ENCODE measurements around the gene KRTAP10-9.

KRTAP10-9 gene

DNA sequence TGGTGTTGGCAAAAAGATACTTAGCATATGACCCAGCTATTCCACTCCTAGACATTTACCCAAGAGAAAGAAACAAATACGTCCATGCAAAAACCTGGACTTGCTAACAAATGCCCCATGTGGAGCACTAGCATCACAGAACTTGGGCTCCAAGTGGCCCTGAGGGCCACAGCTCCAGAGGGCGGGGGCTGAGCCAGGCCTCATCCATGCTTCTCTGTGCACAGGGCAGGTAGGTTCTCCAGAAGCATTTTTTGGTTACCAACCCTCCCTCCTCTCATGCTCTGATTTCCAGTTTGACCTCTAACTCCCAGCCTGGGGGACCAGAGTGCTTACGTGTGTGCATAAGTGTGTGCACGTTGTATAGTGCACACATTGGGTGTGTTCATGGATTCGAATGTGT, 37.8 kb downstream of the KRTAP10-9 start:
- Histone ChIP-seq H3K36me3 (ENCODE audit: control insufficient read depth, insufficient read depth, low read length) (no peaks in the 10 kb centered on the region), H3K9me3 (ENCODE audit: control insufficient read depth, low read length) (no peaks in the 10 kb centered on the region), H3K27ac (ENCODE audit: insufficient read depth, low read length, poor library complexity, severe bottlenecking) (no peak overlapping the region), H3K4me3 (ENCODE audit: insufficient read depth, low read depth, low read length, poor library complexity, severe bottlenecking) (no peak overlapping the region), H3K27me3 (replicated peaks; ENCODE audit: control insufficient read depth, insufficient read depth, low read length, poor library complexity, severe bottlenecking) (no peaks in the 10 kb centered on the region), H3K4me1 (ENCODE audit: control insufficient read depth, insufficient read depth, low read length, poor library complexity, severe bottlenecking) (peaks cover 1% of the 10 kb centered on the region)
- DNase-seq: no peak

DNA sequence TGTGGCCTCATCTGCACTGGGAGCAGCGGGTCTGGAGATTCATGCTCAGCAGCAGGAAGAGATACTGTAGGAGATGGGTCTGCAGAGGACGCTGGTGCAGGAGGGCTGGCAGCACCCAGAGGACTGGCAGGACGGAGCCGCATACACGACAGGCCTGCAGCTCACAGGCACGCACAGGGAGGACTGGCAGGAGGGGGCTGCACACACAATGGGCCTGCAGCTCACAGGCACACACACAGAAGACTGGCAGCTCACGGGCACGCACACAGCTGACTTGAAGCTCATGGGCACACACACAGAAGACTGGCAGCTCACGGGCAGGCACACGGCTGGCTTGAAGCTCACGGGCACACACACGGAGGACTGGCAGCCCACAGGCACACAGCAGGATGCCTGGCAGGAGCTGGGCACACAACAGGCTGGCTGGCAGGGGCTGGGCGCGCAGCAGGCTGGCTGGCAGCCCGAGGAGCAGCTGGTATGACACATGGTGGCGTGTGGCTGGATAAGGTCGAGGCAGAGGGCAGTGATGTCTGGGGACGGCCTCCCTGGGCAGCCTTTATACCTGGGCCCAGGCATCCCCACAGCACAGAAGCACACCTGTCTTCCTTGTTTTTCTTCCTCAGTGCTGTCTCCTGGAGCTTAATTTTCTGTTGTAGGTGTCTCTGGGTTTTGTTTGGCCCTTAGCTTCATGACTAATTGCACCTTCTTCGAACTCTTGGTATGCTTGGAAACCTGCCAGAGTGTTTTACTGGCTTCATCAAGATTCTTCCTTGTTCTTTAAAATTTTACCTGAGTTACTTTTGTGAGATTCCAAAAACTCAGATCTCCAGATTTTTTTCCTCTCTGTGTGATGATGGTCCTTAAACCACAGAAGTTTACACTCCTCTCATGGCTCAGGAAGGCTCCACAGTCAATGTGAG, 39.8 kb downstream of the KRTAP10-9 start, which contains the start of gene KRTAP12-2:
TSS of gene KRTAP12-2 (minus strand) at position 527 of the 920 bp plus-strand sequence. CDS start at position 486, 41 bp downstream.
- H3K9me3 ChIP-seq (ENCODE audit: control insufficient read depth, low read length): peaks cover 4% of the 10 kb centered on the region
- H3K4me1 ChIP-seq (ENCODE audit: control insufficient read depth, insufficient read depth, low read length, poor library complexity, severe bottlenecking): no peaks in the 10 kb centered on the region
- no peaks in the 10 kb centered on the region for H3K27me3 ChIP-seq (replicated peaks; ENCODE audit: control insufficient read depth, insufficient read depth, low read length, poor library complexity, severe bottlenecking)
- no peak within 1 kb of the TSS for H3K27ac ChIP-seq (ENCODE audit: insufficient read depth, low read length, poor library complexity, severe bottlenecking)
- DNase-seq: no peak
- no peak within 1 kb of the TSS for H3K4me3 ChIP-seq (ENCODE audit: insufficient read depth, low read depth, low read length, poor library complexity, severe bottlenecking)
- H3K36me3 ChIP-seq (ENCODE audit: control insufficient read depth, insufficient read depth, low read length): no peaks in the 10 kb centered on the region

DNA sequence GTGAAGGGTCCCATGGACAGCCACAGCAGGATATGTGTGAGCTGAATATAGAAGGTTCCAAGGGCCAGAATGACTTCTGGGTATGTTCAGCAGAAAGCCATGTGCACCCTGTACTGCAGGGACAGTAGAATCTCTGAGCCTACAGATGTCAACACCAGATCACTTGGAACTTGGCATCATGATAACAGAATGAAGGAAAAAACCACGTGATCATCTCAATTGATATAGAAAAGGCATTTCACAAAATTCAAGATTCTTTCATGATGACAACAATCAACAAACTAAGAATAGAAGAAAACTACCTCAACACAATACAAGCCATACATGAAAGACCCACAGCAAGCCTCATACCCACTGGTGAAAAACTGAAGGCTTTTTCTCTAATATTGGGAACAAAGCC, 40.7 kb downstream of the KRTAP10-9 start:
- H3K27me3 ChIP-seq (replicated peaks; ENCODE audit: control insufficient read depth, insufficient read depth, low read length, poor library complexity, severe bottlenecking): no peaks in the 10 kb centered on the region
- no peaks in the 10 kb centered on the region for H3K36me3 ChIP-seq (ENCODE audit: control insufficient read depth, insufficient read depth, low read length)
- H3K9me3 ChIP-seq (ENCODE audit: control insufficient read depth, low read length): peaks cover 6% of the 10 kb centered on the region
- no peak for DNase-seq
- H3K4me1 ChIP-seq (ENCODE audit: control insufficient read depth, insufficient read depth, low read length, poor library complexity, severe bottlenecking): no peaks in the 10 kb centered on the region
- H3K4me3 ChIP-seq (ENCODE audit: insufficient read depth, low read depth, low read length, poor library complexity, severe bottlenecking): no peak overlapping the region
- H3K27ac ChIP-seq (ENCODE audit: insufficient read depth, low read length, poor library complexity, severe bottlenecking): no peak overlapping the region

DNA sequence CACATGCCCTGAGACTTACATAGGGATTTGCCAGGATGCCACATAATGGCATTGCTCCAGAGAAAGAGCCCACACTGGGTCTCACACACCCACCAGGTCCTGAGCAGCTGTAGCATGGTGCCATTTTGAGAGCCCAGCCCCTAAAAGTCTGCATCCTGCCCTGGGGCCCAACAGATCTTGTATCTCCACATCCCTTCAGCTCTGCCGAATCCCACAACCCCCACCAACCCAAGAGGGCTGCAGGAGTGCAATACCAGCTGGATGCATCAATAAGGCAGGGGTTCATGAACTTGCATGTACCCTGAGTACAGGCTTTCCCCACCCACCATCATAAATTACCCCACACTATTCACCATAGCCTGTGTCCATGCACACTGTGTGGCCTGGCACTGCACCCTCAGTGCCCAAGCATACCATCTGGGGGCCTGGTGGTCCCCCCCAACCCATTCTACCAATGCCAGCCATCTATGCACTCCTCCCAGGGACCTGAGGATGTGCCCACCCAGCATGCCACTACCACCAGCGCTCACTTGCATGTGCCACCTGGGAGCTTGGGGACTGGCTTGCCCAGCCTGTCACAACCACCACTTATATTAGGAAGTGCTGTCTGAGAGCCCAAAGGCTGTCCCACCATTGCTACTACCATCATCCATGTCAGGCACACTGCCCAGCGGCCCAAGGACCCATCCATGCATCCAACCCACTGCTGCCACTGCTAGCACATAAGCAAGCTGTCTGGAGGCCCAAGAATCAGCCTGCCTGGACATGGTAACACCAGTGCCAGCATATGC, 43.9 kb downstream of the KRTAP10-9 start:
- Histone ChIP-seq H3K4me1 (ENCODE audit: control insufficient read depth, insufficient read depth, low read length, poor library complexity, severe bottlenecking) (no peaks in the 10 kb centered on the region), H3K4me3 (ENCODE audit: insufficient read depth, low read depth, low read length, poor library complexity, severe bottlenecking) (no peak overlapping the region), H3K27ac (ENCODE audit: insufficient read depth, low read length, poor library complexity, severe bottlenecking) (no peak overlapping the region), H3K27me3 (replicated peaks; ENCODE audit: control insufficient read depth, insufficient read depth, low read length, poor library complexity, severe bottlenecking) (no peaks in the 10 kb centered on the region), H3K36me3 (ENCODE audit: control insufficient read depth, insufficient read depth, low read length) (no peaks in the 10 kb centered on the region), H3K9me3 (ENCODE audit: control insufficient read depth, low read length) (peaks cover 6% of the 10 kb centered on the region)
- DNase-seq: no peak

DNA sequence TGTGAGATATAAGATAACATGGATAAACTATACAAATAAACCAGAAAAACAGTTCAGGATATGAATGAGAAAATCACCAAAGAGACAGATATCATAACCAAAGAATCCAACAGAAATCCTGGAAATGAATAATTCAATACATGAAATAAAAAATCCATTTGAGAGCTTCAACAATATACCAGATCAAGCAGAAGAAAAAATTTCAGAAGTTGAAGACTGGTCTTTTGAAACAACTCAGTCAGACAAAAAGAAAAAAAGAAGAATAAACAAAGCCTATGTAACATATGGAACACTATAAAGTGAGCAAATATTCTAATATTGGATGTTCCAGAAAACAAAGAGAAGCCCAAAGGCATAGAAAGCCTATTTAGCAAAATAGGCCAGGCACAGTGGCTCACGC, 45.0 kb downstream of the KRTAP10-9 start:
- Histone ChIP-seq H3K36me3 (ENCODE audit: control insufficient read depth, insufficient read depth, low read length) (no peaks in the 10 kb centered on the region), H3K9me3 (ENCODE audit: control insufficient read depth, low read length) (peaks cover 6% of the 10 kb centered on the region), H3K4me3 (ENCODE audit: insufficient read depth, low read depth, low read length, poor library complexity, severe bottlenecking) (no peak overlapping the region), H3K4me1 (ENCODE audit: control insufficient read depth, insufficient read depth, low read length, poor library complexity, severe bottlenecking) (no peaks in the 10 kb centered on the region), H3K27ac (ENCODE audit: insufficient read depth, low read length, poor library complexity, severe bottlenecking) (no peak overlapping the region), H3K27me3 (replicated peaks; ENCODE audit: control insufficient read depth, insufficient read depth, low read length, poor library complexity, severe bottlenecking) (no peaks in the 10 kb centered on the region)
- DNase-seq: no peak

DNA sequence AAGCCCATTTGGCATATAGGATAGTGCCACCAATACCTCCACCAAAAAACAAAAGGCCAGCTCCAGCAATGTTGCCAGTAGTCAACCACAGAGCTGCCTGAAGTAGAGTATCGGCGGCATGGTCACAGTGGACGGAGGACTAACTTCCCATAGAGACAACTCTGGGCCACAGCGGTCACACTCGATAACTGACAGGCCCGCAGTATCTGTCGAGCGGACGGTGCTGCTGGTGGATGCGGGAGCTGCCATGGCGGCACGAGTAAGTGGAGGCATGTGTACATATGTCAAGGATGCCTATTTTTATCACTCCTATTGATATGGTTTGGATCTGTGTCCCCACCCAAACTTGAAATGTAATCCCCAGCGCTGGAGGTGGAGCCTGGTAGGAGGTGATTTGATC, 51.0 kb downstream of the KRTAP10-9 start:
- H3K9me3 ChIP-seq (ENCODE audit: control insufficient read depth, low read length): no peaks in the 10 kb centered on the region
- no peak for DNase-seq
- H3K36me3 ChIP-seq (ENCODE audit: control insufficient read depth, insufficient read depth, low read length): no peaks in the 10 kb centered on the region
- H3K27ac ChIP-seq (ENCODE audit: insufficient read depth, low read length, poor library complexity, severe bottlenecking): no peak overlapping the region
- no peaks in the 10 kb centered on the region for H3K4me1 ChIP-seq (ENCODE audit: control insufficient read depth, insufficient read depth, low read length, poor library complexity, severe bottlenecking)
- no peaks in the 10 kb centered on the region for H3K27me3 ChIP-seq (replicated peaks; ENCODE audit: control insufficient read depth, insufficient read depth, low read length, poor library complexity, severe bottlenecking)
- H3K4me3 ChIP-seq (ENCODE audit: insufficient read depth, low read depth, low read length, poor library complexity, severe bottlenecking): no peak overlapping the region

All from effector memory CD4-positive, alpha-beta T cell (primary cell).